GM21390 (cell line): Measurements from ENCODE around the gene ALOX15B.

Experiments
- ATAC-seq: cut with Tn5 transposase; IDR thresholded peaks from one replicate; pipeline ENCODE4 v1.9.1; 2021; ENCODE audit not compliant: unreplicated experiment

ALOX15B gene

DNA sequence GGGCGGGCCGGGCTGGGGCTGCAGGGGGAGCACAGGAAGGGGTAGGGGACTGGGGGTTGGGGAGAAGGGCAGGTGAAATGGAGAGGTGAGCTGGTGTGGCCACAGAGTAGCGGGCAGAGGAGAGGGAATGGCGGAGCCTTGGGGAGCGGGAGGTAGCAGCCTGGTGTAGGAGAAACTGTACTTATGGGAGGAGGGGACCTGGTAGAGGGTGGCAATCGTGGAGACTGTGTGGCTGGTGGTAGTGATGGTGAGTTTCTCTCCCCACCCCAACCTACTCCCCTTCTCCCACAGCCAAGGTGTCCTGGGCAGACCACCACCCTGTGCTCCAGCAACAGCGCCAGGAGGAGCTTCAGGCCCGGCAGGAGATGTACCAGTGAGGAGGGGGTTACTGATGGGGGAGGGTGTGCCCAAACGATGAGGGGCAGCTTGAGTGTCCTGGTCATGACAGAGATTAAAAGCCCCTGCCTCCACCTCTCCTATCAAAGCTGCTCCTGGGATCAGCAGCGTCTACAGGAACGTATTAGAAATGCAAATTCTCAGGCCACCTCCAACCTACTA is 831 bp downstream of the ALOX15B start:
- ATAC-seq, result no peak

DNA sequence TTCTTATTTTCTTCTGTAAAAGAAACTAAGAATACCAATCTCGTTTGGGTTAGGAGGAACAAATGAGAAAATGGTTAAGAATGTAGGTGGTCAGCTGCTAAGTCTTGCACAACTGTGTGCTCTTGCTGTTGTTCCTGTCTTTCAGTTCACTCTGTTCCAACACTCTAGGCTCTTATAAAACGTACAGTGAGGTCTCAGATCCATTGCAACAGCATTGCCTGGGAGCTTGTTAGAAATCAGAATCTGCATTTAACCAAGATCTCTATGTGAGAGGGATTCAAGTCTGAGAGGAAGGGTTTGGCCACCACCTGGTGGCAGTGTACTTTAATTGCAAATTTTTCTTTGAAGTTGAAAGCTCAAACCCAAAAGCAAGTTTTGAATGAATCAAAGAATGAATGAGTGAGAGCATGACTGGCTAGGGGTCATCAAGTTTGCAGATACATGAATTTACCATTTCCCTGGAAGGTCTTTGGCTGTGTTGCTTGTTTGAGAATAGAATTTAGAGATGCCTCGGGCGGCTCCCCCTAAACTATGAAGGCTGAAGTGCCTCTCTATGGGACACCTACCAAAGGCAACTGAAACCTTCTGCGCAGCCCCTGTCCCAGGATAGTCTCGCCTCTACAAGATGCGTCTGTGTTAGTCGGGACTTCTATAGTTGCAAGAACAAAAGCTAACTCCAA is 2.5 kb downstream of the ALOX15B start:
- no peak for ATAC-seq

DNA sequence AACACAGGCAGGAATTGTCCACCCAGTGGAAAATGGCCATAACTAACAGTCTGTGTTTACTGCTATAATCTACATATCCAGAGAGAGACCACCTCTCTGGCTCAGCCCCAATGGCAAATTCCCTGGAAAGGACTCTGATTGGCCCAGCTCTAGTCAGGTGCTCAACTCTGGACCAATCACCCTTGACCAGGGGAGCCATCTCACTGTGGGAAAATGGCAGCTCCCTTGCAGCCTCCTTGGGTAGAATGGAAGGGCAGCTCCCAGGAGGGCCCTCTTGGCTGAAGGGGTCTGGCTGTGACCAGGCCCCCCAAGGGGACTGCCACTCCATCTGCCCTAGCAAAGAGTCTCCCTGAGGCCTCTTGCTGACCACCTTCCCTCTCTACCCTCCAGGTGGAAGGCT is 3.1 kb downstream of the ALOX15B start:
- ATAC-seq, result no peak

DNA sequence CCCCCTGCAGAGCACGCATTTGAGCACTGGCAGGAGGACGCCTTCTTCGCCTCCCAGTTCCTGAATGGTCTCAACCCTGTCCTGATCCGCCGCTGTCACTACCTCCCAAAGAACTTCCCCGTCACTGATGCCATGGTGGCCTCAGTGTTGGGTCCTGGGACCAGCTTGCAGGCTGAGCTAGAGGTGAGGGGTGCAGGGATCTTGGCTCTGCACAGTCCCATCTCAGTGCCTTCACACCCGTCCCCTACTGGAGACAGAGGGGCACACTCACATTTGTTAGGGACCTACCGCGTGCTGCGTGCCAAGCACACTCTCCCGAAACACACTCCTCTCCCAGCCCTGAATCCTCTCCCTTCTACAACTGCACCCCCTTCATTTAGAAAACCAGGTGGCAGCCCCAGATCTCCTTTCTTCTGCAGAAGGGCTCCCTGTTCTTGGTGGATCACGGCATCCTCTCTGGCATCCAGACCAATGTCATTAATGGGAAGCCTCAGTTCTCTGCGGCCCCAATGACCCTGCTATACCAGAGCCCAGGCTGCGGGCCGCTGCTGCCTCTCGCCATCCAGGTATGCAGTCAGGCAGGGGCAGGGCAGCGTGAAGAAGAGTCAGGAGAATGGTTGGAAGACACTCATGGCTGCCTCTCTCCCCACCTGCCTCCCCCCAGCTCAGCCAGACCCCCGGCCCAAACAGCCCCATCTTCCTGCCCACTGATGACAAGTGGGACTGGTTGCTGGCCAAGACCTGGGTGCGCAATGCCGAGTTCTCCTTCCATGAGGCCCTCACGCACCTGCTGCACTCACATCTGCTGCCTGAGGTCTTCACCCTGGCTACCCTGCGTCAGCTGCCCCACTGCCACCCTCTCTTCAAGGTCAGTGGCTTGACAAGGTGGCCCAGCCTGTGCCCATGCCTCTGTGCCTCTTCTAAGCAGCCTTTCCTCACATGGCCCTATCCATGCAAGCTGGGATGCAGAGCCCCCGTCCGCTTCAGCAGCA is 6.3 kb downstream of the ALOX15B start:
- ATAC-seq, result no peak

DNA sequence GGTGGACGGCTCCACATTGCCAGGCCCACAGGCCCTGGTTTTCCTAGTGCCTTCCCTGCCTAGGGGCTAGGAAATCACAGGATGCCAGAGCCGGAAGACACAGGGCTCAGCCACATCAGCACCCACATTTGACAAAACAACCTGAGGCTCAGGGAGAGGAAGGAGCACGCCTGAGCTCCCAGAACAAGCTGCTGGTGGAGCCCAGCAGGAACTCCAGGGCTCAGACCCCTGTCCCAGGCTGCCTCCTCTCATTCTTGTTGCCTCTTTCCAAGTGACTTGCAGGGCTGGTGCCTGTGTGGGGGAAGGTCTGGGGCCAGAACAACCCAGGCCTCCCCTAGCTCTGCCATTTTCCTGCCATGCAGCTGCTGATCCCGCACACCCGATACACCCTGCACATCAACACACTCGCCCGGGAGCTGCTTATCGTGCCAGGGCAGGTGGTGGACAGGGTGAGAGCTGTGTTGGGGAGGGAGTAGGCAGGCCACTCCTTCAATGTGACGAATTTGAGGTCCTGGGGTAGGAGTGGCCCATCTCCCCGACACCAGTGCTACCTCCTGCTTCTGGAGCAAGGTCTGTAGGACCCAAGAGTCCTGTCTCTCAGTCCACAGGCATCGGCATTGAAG is 7.6 kb downstream of the ALOX15B start:
- no peak for ATAC-seq

DNA sequence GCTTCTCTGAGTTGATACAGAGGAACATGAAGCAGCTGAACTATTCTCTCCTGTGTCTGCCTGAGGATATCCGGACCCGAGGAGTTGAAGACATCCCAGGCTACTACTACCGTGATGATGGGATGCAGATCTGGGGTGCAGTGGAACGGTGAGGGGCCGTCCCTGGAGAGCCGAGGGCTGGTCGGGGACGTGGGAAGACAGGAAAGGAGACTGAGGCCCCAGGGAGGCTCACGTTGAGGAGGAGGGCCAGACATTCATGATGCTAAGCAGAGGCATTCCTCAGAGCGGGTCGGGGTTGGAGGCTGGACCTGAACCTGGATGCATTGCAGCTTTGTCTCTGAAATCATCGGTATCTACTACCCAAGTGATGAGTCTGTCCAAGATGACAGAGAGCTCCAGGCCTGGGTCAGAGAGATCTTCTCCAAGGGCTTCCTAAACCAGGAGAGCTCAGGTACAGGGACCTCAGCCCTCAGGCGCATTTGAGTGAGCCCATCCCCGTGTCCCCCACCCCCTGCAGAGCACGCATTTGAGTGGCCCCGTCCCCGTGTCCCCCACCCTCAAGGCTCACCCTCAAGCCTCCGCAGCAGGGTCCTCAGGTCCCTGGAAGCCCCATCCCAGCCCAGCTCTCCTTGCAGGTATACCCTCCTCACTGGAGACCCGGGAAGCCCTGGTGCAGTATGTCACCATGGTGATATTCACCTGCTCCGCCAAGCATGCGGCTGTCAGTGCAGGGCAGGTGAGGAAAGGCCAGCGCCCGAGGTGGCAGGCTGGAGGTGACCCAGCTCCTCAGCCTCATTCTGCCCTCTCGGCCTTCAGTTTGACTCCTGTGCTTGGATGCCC is 8.3 kb downstream of the ALOX15B start:
- ATAC-seq, result no peak

DNA sequence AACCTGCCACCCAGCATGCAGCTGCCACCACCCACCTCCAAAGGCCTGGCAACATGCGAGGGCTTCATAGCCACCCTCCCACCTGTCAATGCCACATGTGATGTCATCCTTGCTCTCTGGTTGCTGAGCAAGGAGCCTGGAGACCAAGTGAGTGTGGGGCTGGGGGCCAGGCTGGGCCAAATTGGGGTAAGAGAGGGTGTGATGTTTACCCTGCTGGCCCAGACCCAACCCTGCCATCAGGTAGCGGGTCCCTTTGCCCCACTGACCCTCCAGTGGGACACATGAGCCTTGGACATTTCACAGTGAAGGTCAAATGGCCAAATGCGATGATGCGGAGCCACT is 8.9 kb downstream of the ALOX15B start:
- ATAC-seq, result no peak

DNA sequence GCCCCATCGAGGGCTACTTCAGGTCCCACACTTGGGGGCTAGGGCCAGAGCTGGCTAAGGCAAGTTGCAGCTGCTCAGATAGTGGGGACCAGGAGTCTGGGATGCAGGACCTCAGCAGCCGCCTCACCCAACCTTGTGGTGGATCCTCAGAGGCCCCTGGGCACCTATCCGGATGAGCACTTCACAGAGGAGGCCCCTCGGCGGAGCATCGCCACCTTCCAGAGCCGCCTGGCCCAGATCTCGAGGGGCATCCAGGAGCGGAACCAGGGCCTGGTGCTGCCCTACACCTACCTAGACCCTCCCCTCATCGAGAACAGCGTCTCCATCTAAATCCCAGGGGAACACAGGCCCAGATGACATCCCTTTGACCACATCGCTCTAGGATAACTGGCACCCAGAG is 9.4 kb downstream of the ALOX15B start:
- no peak for ATAC-seq

DNA sequence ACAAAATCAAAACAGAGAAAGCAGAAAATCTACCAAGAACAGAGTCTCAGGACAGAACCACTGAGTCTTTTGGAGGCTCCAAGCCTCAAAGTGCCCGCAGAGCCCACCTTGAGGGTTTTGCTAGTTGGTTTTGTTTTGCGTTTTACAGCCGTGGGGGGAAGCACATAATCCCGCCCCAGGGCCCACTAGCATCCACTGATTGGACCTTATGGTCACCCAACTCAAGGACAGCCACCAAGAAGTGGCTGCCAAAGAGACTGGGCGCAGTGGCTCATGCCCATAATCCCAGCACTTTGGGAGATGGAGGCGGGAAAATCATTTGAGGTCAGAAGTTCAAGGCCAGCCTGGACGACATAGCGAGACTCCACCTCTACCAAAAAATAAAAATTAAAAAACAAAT is 9.9 kb downstream of the ALOX15B start:
- no peak for ATAC-seq

DNA sequence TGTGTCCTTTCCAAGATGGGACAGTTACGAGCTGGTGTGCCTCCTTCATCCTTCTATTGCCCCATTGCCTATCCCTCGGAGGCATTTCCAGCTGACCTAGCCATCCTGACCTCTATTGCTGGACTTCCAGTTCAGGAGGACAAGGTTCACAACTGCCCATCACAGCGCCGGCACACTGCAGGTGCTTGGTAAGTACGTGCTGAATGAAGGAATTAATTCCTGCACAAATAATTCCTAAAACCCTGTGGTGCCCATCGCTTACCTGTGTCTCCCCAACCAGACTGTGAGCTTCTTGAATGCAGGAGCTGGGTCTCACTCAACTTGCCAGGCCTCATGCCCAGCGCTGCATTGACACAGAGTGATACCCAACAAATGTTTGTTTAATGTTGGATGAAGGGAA is 13.0 kb downstream of the ALOX15B start:
- ATAC-seq, result no peak

DNA sequence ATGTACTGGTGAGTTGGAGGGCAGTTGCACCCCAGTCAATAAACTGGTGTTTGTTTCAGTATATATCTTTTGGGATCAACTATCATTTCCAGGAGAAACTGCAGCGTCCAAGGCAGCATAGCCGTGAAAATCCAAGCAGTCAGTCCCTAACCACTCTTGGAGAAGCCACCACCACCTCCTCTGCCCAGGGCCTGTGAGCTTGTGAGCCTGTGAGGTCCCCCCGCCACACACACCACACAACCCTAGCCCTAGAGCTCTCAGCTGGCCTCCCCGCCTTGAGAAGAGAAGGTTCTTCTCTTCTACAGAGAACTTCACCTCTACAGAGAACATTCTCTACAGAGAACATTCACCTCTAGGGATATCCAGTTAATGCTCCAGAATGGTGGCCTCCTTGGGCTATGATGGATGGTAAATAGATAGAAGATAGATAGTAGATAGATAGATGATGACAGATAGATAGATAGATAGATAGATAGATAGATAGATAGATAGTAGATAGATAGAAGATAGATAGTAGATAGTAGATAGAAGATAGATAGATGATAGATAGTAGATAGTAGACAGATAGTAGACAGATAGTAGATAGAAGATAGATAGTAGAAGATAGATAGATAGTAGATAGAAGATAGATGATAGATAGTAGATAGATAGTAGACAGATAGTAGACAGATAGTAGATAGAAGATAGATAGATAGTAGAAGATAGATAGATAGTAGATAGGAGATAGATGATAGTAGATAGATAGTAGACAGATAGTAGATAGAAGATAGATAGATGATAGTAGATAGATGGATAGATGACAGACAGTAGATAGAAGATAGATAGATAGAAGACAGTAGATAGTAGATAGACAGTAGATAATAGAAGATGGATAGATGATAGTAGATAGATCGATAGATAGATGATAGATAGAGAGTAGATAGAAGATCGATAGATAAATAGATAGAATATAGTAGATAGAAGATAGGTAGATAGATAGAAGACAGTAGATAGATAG is 13.7 kb downstream of the ALOX15B start:
- ATAC-seq, result no peak

DNA sequence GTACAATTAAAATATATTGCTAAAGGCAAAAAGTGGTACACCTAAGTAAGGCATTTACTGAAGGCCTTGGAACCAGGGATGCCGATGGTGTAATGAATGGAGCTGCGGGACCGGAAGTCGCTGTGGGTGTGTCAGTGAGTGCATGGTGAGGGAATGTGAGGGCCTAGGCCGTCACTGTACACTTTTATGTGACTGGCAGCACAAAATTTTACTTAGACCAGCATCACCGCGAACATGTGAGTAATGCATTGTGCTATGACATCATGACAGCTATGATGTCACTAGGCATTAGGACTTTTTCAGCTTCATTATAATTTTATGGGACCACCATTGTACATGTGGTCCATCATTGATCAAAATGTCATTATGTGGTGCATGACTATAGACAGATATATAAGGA is 14.7 kb downstream of the ALOX15B start:
- ATAC-seq, result no peak

DNA sequence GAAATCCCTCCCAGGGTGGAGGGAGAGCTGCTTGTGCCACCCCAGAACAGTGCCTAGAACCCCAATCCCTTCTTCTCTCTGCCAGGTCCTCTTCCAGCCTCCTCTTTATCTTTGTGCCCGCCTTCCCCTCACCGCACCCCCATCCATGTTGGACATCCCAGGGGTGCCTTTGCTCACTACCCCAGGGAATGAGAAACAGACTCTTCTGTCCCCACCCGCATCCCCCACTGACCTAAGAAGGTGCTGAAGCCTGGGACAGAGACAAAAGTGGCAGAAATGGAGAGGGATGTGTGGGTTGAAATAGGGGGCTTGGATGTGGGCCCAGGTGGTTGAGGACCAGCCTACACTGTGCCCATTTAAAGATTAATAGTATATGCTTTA is 17.0 kb downstream of the ALOX15B start:
- no peak for ATAC-seq

DNA sequence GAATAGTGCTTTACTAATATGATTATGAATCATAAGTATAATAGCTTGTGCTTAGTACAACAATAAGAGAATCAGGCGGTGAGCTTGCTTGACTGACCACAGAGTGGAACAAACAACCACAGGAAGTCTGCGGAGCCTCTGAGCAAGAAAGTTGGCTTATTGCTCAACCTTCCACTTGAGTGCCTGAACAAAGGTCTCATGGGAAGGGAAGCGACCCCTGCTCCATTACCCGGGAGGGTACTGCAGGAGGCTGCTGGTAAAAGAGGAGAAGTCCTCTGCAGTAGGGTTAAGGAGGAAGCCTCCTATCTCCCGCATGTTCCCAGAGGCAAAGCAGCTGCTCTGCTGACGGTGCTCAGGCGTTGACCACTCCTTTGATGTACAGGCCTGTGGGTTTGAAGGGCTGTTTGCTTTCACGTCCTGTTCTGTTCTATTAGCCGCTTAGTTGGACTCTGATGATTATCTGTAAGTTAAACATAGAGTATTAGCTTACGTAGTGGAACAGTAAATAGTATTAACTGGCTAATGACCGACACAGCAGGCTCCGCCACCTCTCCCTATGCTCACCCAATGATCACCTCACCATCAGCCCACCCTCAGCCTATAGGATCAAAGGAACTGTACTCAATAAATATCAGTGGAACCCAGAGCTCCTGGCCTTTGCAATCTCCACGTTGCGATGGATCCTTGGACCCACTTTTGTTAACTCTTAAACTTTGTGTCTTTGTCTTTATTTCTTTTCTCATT is 17.5 kb downstream of the ALOX15B start:
- no peak for ATAC-seq

DNA sequence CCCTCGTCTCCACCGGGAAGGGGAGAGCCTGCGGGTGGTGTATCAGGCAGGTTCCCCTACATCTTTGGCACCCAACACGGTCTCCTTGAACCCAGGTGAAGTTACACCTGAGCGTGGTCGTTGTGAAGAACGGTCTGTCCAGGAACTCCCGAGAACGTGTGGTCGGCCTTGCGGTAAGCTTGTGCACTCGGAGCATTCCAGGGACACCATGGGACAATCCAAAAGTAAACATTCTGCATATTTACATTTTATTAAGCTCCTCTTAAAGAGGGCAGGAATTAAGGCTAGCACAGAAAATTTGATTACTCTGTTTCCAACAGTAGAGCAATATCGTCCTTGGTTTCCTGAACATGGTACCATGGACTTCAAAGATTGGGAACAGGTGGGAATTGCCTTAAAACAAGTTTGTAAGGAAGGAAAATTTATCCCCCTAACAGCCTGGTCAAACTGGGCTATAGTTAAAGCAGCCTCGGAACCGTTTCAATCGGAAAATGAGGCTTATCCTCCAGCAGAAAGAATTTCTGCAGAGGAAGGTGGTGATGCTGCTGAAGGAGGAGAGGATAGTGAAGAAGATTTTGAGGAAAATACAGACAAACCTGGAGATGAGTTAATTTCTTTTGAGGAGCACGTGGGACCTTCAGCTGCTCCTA is 18.2 kb downstream of the ALOX15B start:
- ATAC-seq, result no peak

DNA sequence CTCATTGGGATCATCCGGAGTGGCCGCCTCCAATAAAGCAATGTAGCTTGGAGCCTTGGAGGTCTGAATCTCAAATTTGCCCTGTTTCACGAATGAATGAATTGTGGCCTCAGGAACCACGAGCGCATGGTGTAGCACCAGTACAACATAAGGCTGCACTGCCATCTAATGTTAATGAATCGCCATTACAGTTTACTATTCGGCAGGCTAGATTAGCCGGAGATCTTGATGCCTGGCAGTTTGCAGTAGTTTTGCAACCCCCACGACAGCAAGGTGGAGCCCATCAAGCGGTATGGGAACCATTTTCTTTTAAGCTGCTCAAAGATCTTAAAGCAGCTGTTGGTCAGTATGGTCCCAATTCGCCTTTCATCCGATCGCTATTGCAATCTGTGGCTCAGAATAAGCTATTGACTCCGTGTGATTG is 18.8 kb downstream of the ALOX15B start:
- ATAC-seq, result no peak

DNA sequence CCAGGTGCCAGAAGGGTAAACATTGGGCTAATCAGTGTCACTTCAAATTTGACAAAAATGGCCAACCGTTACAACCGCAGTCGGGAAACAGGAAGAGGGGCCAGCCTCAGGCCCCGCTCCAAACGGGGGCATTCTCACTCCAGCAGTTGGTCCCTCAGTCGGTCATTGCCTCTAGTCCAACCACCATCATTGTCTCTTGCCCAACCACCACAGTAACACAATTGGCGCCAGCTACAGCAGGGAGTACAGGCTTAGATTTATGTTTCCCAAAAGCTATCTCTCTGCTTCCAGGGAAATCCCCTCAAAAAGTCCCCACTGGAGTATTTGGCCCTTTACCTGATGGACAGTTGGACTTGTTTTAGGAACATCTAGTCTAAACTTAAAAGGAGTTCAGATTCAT is 20.3 kb downstream of the ALOX15B start:
- ATAC-seq, result no peak

DNA sequence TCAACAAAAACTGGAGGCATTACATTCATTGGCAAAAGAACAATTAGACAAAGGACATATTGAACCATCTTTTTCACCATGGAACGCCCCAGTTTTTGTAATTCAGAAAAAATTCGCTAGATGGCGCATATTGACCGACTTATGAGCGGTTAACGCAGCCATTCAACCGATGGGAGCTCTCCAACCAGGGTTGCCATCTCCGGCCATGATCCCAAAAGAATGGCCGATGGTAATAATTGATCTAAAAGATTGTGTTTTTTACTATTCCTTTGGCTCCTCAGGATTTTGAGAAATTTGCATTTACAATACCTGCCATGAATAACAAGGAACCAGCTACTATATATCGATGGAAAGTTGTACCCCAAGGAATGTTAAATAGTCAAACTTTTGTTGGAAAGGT is 21.4 kb downstream of the ALOX15B start:
- ATAC-seq, result no peak
